ENCODE data around the gene SGCA.

The SGCA gene

GRCh38 chr17:50165867-50166517, at the start of gene SGCA:
SGCA (plus strand) TSS chr17:50166005; CDS start chr17:50166041, 36 bp downstream.
- no peak for DNase-seq

GRCh38 chr17:50117202-50118051, 48.4 kb upstream of the SGCA start:
- DNase-seq, result no peak

- DNase-seq, result no peak
Observed at GRCh38 chr17:50118076-50118827, 47.6 kb upstream of the SGCA start.

GRCh38 chr17:50118828-50119218, 47.0 kb upstream of the SGCA start:
- DNase-seq, result no peak

- no peak for DNase-seq
Observed at GRCh38 chr17:50120475-50121253, 45.1 kb upstream of the SGCA start.

GRCh38 chr17:50122945-50123344, 42.9 kb upstream of the SGCA start:
- no peak for DNase-seq

- peak; percentile 25 for DNase-seq
Observed at GRCh38 chr17:50123649-50124349, 42.0 kb upstream of the SGCA start.

- DNase-seq, result peak; percentile 86
Observed at GRCh38 chr17:50125420-50125997, 40.3 kb upstream of the SGCA start.

GRCh38 chr17:50127697-50128361, 38.0 kb upstream of the SGCA start:
- DNase-seq, result no peak

GRCh38 chr17:50128441-50129352, 37.1 kb upstream of the SGCA start:
- DNase-seq, result peak; percentile 47

- DNase-seq, result no peak
Observed at GRCh38 chr17:50129353-50129727, 36.5 kb upstream of the SGCA start.

- peak; percentile 55 for DNase-seq
Observed at GRCh38 chr17:50129728-50130558, 35.9 kb upstream of the SGCA start, which contains the start of gene SAMD14. SAMD14 (minus strand) TSS chr17:50130160; CDS start chr17:50124959, 5,201 bp downstream.

GRCh38 chr17:50130559-50131305, 35.1 kb upstream of the SGCA start:
- DNase-seq, result no peak

GRCh38 chr17:50132104-50132794, 33.6 kb upstream of the SGCA start:
- DNase-seq, result no peak

GRCh38 chr17:50133028-50133768, 32.6 kb upstream of the SGCA start:
- DNase-seq, result no peak

GRCh38 chr17:50133769-50134099, 32.1 kb upstream of the SGCA start:
- DNase-seq, result no peak
